ENCODE measurements around the gene PKD1.
"Not testable (repeated sequence)": the region's sequence is repeated elsewhere in the genome, so short reads cannot be mapped to it uniquely, and the experiment has no call there.

Gene PKD1

GRCh38 chr16:2122934-2123683, 12.6 kb downstream of the PKD1 start:
- not testable (repeated sequence) for DNase-seq

- no peak for DNase-seq
Measured at GRCh38 chr16:2122429-2122828, 13.3 kb downstream of the PKD1 start.

- no peak for DNase-seq
Measured at GRCh38 chr16:2121853-2122252, 13.8 kb downstream of the PKD1 start.

DNA sequence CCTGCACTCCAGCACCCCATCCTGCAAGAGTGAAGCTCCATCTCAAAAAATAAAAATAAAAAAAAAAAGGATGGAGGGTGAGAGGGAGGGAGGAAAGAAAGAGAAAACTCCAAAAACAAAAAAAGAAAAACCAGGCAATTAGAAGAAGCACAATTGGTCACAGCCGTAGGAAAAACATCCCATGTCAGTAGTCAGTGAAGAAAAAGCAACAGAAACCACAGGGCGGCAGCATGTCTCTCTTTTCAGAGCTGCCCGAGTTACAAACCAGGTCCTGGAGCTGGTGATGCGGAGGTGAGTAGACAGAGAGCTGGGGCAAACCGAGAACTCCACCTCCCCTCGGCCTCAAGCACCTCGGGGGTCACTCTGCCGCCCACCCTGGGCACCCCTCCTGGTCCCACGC, 14.4 kb downstream of the PKD1 start:
- not testable (repeated sequence) for DNase-seq

DNA sequence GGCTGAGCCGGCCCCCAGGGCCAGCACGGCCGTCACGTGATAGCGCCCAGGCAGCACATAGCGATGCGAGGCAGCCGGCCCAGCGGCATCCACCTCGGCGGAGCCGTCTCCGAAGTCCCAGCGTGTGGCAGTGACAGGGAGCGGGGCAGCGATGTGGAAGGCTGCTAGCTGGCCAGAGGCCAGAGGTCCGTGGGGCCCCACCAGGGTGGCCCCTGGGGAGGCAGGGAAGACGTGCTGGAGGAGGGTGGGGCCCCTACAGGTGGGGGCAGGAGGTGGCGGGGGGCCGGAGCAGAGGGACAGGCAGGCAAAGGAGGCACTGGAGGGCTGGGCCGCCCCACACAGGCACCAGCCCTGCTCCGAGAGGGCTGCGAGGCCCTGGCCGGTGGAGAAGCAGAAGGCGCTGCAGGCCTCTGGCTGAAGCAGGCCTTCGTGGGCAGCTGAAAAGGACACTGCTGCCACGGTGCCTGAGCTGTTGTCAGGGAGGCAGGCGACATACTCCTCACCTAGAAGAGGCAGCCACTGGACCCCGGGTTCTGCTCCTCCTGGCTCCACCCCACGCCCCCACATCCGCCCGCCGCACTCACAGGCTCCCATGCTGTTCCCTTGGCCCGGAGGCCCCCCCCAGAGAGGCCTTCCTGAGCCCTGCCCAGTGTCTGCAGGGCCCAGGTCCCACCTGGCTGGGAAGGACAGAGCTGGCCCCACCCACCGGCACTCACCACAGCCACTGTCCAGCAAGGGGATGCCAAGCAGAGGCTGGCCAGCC, 17.6 kb downstream of the PKD1 start:
- DNase-seq, result not testable (repeated sequence)

- not testable (repeated sequence) for DNase-seq
Measured at GRCh38 chr16:2117341-2117740, 18.4 kb downstream of the PKD1 start.

- DNase-seq, result not testable (repeated sequence)
Measured at GRCh38 chr16:2116428-2116827, 19.3 kb downstream of the PKD1 start.

- no peak for DNase-seq
Measured at GRCh38 chr16:2115591-2115973, 20.1 kb downstream of the PKD1 start.

GRCh38 chr16:2114885-2115590, 20.7 kb downstream of the PKD1 start:
- not testable (repeated sequence) for DNase-seq

DNA sequence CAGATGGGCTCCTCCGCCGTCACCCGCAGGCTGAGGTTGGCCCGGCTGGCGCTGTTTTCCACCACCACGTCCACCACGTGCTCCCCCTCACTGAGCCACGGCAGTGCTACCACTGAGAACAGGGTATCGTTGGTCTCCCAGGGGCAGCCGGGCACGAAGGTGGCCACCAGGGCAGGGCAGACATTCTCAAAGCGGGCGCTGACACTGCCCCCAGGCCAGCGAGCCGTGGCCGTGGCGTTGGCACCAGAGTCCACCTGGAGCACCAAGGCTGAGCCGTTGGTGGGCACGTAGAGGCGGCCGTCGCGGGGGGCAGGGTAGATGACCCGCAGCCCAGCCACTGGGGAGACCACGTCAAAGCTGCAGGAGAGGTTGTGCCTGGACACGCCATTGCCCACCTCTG, 21.5 kb downstream of the PKD1 start:
- not testable (repeated sequence) for DNase-seq

DNA sequence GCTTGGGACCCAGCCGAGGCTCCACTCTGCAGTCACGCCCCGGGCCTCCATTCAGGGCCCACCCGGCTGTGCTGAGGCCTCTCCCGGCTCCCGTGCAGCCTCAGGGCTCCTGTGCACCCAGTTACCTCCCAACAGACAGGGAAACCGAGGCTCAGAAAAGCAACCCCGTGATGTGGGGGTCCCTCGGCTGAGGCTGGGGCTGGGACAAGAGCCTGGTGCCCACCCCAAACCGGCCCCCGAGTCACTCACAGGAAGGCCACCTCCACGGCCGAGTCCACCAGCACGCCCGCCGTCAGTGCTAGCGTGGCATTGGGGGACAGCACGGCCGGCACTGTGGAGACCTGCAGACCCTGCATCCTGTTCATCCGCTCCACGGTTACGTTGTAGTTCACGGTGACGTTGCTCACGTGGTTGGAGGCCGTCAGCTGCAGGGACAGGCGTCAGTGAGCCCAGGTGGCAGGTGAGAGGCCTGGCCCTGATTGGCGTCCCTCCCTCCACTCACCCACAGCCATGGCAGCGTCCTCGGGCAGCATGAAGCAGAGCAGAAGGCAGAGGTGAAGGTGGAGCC, 23.1 kb downstream of the PKD1 start:
- not testable (repeated sequence) for DNase-seq

GRCh38 chr16:2111412-2112335, 24.0 kb downstream of the PKD1 start:
- not testable (repeated sequence) for DNase-seq

DNA sequence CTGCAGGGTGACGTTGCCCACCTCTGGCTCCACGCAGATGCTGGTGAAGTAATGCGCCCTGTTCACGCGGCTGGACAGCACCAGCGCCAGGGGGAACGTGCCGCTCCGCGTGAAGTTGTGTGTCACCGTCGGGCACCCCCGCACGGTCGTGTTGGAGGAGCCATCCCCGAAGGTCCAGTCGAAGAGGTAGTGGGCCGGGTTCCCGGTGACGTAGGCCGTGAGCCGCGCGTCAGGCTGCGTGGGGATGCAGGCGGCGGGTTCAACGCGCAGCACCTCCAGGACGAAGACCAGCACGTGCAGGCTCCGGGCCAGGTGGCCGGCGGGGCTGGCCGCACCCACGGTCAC, 24.7 kb downstream of the PKD1 start:
- not testable (repeated sequence) for DNase-seq

DNA sequence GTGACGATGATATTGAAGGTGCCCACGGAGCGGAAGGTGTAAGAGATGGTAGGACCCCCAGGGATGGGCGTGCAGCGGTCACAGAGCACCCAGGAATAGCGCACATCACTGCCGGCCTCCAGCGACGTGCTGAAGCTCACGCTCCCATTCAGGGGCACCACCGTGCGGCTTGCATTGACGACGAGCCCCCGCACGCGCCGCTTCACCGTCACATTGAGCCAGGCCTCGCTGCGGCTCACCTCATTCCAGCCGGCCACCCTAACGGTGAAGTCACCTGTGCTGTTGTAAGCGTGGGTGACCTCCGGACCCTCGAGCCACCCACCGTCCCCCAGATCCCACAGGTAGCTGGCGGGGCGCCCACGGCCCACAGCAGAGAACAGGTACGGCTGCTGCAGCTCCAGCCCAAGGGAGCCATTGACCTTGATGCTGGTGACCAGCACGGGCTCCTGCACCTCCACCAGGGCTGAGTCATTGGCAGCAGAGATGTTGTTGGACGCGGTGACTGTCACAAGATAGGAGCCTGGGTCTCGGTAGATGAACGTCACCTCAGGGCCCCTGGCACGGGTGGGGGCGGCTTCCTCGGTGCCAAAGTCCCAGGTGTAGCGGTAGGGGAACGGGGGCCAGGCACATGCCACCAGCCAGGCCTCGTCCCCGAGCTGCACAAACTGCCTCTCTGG, 25.2 kb downstream of the PKD1 start:
- not testable (repeated sequence) for DNase-seq

DNA sequence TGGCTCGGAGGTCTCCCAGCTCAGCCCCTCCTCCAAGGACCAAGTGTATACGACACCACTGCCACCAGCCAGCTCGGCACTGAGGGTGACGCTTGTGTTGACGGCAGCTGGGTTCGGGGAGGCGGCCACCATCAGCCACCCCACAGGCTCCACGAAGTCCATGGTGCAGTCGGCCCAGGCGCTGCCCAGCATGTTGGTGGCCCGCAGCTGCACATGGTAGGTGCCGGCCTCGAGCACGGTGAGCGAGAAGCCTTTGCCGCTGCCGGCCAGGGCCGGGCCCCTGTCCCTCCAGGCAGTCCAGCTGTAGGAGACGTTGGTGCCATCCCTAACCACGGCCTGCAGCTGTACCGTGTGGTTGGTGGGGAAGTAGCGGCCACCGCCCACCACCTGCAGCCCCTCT, 25.8 kb downstream of the PKD1 start:
- DNase-seq, result not testable (repeated sequence)

GRCh38 chr16:2109271-2109580, 26.5 kb downstream of the PKD1 start:
- DNase-seq, result not testable (repeated sequence)

DNA sequence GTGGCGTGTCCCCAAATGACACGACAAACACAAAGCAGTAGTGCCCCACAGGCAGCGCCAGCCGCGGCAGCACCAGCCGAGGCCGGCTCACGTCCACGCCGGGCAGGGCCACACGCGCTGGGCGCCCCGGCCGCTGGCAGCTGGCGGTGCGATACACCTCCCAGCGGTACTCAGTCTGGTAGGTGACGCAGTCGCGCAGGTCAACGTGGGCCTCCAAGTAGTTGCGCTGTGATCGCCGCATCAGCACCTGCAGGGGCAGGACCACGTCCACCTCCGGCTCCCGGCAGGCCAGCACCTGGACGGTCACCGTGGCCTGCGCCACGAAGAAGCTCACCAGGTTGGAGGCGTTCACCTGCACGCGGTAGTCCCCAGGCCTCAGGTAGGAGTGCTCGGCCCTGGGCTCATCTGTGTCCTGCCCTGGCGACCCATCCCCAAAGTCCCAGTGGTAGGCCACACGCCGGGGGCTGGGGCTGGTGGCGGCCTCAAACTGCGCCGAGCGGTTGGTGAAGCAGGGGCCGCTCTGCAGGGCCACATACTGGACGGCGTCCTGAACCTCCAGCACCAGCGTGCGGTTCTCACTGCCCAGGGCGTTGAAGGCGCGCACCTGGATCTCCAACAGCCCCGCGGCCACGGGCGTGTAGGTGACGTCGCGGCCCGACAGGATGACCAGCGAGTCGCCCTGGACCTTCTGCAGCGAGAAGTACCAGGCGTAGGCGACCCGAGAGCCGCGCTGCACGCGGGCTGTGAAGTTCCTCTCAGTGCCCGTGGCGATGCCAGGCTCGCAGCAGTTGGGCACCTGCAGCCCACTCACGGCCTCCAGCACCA, 27.0 kb downstream of the PKD1 start:
- not testable (repeated sequence) for DNase-seq

DNA sequence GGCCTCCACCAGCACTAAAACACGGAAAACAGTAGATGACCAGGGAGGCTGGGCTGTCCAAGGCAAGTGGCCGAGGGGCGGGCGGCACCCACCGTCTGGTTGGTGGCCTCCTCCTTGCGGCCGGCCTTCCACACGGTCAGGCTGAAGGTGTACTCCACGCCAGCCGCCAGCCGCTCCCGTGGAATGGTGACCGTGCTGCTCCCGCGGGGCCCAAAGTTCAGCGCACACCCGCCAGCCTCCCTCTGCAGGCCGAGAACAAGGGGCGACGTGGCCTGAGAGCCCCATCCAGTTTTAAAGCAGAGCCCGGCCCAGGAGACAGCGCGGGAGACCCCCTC, 27.9 kb downstream of the PKD1 start:
- not testable (repeated sequence) for DNase-seq

DNA sequence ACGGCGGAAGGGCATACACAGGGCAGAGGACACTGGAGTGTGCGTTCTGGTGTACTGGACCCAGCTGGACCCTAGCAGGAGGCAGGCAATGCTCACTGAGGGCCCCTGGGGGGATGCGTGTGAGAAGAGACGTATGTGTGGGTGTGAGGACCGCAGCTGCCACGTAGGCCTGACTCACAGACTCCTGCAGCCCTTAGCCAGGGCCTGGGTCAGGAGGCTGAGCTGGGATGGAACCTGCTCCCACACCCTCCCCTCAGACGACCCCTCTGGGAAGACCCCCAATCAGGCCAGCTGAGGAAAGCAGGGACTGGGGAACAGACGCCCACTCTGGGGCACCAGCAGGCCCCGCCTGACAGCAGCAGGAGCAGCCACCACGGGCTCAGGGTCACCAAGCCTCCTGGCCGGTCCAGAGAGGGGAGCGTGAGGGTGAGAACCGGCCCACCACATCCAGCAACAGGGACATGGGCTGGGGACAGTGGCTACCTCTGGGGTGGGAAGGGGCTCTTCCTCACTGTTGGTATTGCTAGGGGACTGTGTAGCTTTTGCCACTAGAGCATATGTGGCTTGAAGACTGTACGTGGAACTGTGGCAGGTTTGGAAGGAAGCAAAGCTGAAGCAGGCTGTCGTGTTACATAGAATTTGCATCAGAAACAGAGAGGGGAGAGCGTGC, 28.4 kb downstream of the PKD1 start:
- DNase-seq, result not testable (repeated sequence)

GRCh38 chr16:2106211-2106610, 29.5 kb downstream of the PKD1 start:
- DNase-seq, result not testable (repeated sequence)
